Gastrocnemius medialis (tissue), 4 donors: ENCODE data around the gene SEMA3E.
"Not testable (repeated sequence)": the region's sequence is repeated elsewhere in the genome, so short reads cannot be mapped to it uniquely, and the experiment has no call there.

Source experiments
- POLR2A ChIP-seq, 2 donors: fragments of 450-650 bp; IDR thresholded peaks; one replicate each; pipeline ENCODE4 v1.6.1; 2017; ENCODE audit warnings: antibody characterized with exemption in 2 of 2, mild to moderate bottlenecking in 2 of 2, moderate library complexity in 2 of 2
- TF ChIP-seq, protein P1 (sequence below), 5 experiments: fragments of 450-650 bp in 3 of 5; fragments of 200-600 bp in 2 of 5; sonication (generic) in 2 of 5; IDR thresholded peaks in 4 of 5; conservative IDR thresholded peaks in 1 of 5; 1 replicate in 4 of 5; 2 replicates in 1 of 5; pipeline ENCODE4 v1.5.1; 2016 to 2019; ENCODE audit warnings: antibody characterized with exemption in 5 of 5, mild to moderate bottlenecking in 3 of 5, moderate library complexity in 3 of 5

DNA sequence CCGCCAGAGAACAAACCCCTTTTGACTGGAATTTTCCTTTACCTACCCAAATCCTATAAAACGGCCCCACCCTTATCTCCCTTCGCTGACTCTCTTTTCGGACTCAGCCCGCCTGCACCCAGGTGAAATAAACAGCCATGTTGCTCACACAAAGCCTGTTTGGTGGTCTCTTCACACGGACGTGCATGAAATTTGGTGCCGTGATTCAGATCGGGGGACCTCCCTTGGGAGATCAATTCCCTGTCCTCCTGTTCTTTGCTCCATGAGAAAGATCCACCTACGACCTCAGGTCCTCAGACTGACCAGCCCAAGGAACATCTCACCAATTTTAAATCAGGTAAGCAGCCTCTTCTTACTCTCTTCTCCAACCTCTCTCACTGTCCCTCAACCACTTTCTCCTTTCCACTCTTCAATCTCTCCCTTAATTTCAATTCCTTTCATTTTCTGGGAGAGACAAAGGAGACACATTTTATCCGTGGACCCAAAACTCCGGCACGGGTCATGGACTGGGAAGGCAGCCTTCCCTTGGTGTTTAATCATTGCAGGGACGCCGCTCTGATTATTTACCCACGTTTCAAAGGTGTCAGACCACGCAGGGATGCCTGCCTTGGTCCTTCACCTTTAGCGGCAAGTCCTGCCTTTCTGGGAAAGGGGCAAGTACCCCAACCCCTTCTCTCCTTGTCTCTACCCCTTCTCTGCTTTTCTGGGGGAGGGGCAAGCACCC, 188.8 kb downstream of the SEMA3E start:
- TF ChIP-seq, protein P1, sequence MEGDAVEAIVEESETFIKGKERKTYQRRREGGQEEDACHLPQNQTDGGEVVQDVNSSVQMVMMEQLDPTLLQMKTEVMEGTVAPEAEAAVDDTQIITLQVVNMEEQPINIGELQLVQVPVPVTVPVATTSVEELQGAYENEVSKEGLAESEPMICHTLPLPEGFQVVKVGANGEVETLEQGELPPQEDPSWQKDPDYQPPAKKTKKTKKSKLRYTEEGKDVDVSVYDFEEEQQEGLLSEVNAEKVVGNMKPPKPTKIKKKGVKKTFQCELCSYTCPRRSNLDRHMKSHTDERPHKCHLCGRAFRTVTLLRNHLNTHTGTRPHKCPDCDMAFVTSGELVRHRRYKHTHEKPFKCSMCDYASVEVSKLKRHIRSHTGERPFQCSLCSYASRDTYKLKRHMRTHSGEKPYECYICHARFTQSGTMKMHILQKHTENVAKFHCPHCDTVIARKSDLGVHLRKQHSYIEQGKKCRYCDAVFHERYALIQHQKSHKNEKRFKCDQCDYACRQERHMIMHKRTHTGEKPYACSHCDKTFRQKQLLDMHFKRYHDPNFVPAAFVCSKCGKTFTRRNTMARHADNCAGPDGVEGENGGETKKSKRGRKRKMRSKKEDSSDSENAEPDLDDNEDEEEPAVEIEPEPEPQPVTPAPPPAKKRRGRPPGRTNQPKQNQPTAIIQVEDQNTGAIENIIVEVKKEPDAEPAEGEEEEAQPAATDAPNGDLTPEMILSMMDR (IDR thresholded peaks at IDR 0.05 in 4 of 5, conservative IDR thresholded peaks at IDR 0.05 in 1 of 5): not testable (repeated sequence)
- TF ChIP-seq POLR2A (IDR thresholded peaks at IDR 0.05): not testable (repeated sequence)
